HG03159 (cell line): Measurements from ENCODE around the gene RBKS.

Experiments used
- ATAC-seq: cut with Tn5 transposase; IDR thresholded peaks from one replicate; pipeline ENCODE4 v1.9.1; 2021; ENCODE audit warnings: mild to moderate bottlenecking, moderate library complexity; ENCODE audit not compliant: unreplicated experiment

Gene RBKS

GRCh38 chr2:27838502-27838901 lies 51.7 kb downstream of the RBKS start:
- no peak for ATAC-seq

- ATAC-seq, result no peak
Measured at GRCh38 chr2:27833931-27834330, 56.3 kb downstream of the RBKS start.

- no peak for ATAC-seq
Measured at GRCh38 chr2:27832396-27832795, 57.8 kb downstream of the RBKS start.

GRCh38 chr2:27831279-27832050 lies 58.7 kb downstream of the RBKS start:
- no peak for ATAC-seq

- ATAC-seq, result no peak
Measured at GRCh38 chr2:27830656-27831055, 59.5 kb downstream of the RBKS start.

GRCh38 chr2:27829791-27830190 lies 60.4 kb downstream of the RBKS start:
- ATAC-seq, result no peak

- ATAC-seq, result no peak
Measured at GRCh38 chr2:27828305-27828704, 61.9 kb downstream of the RBKS start.

- no peak for ATAC-seq
Measured at GRCh38 chr2:27824401-27824800, 65.8 kb downstream of the RBKS start.

- ATAC-seq, result no peak
Measured at GRCh38 chr2:27823569-27823968, 66.6 kb downstream of the RBKS start.

GRCh38 chr2:27823135-27823534 lies 67.1 kb downstream of the RBKS start:
- no peak for ATAC-seq

GRCh38 chr2:27822049-27822448 lies 68.1 kb downstream of the RBKS start:
- no peak for ATAC-seq

- no peak for ATAC-seq
Measured at GRCh38 chr2:27815860-27816438, 74.2 kb downstream of the RBKS start.

GRCh38 chr2:27814758-27815157 lies 75.4 kb downstream of the RBKS start:
- ATAC-seq, result no peak

- no peak for ATAC-seq
Measured at GRCh38 chr2:27811768-27812167, 78.4 kb downstream of the RBKS start.

- no peak for ATAC-seq
Measured at GRCh38 chr2:27810455-27810854, 79.7 kb downstream of the RBKS start.

- no peak for ATAC-seq
Measured at GRCh38 chr2:27809761-27810241, 80.4 kb downstream of the RBKS start.

GRCh38 chr2:27808984-27809383 lies 81.2 kb downstream of the RBKS start:
- ATAC-seq, result no peak

GRCh38 chr2:27808418-27808817 lies 81.8 kb downstream of the RBKS start:
- ATAC-seq, result no peak

- no peak for ATAC-seq
Measured at GRCh38 chr2:27807476-27807875, 82.7 kb downstream of the RBKS start.

- no peak for ATAC-seq
Measured at GRCh38 chr2:27806311-27807059, 83.7 kb downstream of the RBKS start.

GRCh38 chr2:27805180-27805579 lies 85.0 kb downstream of the RBKS start:
- no peak for ATAC-seq

- ATAC-seq, result no peak
Measured at GRCh38 chr2:27804146-27804545, 86.0 kb downstream of the RBKS start.
